ENCODE results near the gene KCNK16.

The KCNK16 gene

DNA sequence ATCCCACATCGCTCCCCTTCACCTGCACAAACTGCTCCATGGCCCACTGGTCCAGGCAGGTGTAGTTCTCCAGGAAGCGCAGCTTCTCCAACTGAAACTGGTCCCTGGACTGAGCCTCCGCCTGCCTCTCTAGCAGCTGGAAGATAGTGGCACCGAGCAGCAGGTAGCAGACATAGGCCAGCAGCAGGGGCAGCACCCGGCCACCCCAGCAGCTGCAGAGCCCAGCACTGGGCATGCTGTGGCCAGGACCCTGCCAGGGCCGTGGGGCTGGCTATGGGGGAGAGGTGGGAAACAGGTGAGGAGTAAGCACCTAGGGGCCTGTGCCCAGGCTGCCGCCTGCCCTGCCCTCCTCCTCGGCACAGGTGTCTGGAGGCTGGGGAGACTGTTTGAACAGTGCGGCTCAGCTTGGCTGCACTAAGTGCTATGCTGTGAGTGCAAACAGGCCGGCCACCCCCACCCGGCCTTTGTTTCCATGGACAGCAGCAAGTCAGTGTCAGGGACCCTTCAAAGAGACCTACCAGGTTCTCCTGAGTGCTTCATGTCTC, at the start of gene KCNK16:
KCNK16 (minus strand) TSS at position 397 of the 545 bp plus-strand sequence; CDS start at position 235, 162 bp downstream.
- no peak for DNase-seq

DNA sequence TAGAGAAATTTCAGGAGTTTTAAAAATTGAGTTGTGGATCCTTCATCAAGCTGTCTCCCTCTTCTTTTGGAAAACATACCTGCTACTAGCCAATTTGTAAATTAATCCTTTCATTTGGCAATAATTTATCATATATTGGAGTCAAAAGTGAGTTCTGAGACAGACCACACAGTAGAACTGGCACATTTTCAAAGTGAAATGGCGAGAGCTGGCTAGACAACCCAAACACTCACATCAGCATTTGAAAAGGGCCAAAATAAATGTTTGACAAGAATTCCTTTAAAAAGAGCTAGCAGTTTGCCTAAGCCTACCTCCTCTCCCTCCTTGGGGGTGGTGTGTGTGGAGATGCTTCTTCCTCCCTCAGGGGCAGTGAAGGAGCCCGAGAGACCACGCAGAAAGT, 47.9 kb upstream of the KCNK16 start:
- DNase-seq: no peak

DNA sequence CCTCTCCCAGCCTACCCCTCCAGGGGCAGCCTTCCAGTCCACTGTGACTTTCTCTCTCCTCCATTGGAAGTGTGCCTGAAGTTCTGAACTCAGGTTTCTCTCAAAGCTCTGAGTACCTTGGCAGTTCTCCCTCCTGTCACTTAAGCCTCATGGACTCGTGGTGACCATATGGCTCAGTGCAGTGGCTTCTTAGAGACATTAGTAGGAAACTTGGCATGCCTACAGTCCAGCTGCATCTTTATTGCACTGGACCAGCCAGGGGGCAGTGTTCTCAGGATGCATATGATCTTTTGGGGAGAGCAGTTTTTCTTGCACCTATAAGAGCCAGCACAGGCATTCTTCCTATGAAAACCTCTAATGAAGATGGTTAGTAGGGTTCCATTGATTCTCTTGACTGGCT, 47.5 kb upstream of the KCNK16 start:
- no peak for DNase-seq

DNA sequence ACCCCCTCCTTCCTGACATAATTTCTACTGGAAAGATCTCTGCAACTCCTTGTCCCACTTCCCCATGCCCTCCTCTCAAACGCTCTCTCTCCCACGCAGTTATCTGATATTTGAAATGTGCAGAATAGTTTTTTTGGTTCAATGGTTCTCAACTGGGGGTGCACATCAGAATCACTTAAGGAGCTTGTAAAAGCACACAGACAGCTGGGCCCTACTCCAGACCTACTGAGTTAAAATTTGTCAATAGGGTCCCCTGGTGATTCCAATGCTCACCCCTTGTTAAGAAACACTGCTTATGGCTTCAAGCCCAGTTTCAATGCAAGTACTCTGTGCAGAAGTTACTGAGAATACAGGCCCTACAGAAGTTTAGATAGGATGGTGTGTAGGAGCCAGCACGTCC, 45.2 kb upstream of the KCNK16 start:
- DNase-seq: no peak

DNA sequence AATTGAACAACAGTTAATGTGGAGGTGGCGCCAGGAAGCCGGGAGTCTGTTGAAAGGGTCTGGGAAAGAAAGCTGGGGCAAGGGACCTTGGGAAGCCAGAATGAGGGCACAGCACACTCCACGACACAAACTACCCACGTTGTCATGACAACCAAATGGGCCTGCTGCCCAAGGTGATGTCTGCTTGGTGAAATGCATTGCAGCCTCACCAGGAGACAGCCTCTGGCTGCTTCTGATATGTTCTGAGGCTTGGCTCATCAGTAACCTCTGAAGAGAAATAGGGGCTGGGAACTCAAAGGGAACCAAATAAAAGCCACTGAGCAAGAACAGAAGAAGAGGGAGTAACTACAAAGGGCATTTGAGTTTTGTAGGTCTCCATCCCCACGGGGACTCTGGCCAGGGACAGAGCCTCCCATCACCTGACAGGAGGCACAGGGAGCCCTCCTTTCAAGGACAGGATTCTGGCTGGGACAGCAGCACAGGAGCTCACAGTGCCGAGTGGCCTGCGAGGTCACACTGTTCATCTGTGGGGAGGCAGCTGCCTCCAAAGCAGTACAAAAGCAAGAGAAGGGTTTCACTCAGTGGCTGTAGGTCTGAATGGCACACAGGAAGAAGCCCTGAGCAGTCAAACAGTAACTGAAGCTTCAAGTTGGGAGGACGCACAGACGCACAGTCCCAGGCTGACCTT, 44.6 kb upstream of the KCNK16 start:
- no peak for DNase-seq

DNA sequence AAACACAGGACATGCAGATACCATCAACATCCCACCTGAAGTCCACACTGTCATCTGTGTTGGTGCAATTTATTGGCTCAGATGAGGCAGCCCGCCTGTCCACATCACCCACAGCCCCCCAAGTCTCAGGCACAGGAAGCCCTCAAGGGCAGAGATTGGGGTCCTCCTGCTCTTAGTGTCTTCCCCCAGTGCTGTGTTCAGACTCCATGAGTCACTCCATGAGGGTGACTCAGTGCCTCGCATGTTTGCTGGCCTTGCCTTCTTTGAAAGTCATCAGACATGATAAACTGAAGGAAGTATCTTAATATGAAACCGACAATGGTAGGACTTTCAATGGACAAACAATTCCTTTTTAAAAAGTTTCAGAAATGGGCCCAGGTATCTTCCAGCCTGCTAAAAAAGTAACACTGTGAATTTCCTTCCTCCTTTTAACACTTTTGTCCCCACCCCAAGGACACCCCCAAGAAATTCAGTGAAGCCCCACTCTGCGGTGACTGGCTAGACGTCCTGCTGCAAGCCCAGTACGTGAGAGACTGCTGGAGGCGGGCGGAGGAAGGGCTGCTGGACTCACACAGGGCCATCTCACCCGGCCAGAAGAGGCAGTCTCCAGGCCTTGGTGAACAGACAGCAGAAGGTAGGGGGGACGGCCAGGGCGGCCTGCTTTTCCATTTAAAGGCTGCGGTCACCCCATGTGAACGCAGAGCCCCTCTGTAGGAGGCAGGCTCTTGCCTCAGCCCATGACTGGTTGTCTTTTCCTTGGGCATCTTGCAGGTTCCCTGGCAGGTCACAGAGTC, 43.0 kb upstream of the KCNK16 start:
- no peak for DNase-seq

DNA sequence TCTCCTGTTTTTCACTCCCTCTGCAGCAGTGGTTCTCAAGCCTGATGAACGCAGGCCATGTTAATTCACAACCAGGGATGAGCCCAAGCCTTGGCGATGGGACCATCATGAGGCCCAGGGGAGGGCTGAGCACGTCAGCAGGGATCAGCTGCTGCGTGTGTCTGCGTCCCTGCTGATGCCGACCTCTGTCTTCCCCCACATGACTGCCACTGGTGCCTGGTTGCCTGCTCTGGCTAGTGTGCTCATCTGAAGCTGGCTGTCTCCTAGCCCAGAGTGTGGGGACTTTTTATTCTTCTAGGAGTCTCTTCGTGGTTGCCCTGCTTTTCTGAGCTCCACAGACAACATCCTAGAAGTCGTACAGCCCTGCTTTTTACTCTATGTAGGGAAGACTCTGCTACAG, 40.8 kb upstream of the KCNK16 start:
- no peak for DNase-seq

DNA sequence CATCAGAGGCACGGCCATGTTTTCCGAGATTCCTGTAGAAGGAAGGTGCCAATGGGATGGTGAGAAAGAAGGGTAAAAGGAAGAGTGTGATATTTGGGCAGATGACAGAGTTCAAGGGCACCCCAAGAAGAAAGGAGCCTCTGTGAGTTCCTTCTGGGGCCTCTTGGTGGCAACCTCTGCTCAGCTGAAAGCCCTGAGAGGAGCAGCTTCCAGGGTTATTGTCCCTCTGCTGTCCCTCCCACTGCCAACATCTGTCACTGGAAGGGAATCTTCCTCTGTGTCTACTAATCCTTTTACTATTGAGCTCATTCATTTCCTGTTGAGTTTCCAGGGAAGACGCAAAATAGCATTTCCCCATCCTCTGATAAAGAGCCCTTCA, 40.0 kb upstream of the KCNK16 start:
- DNase-seq: no peak

DNA sequence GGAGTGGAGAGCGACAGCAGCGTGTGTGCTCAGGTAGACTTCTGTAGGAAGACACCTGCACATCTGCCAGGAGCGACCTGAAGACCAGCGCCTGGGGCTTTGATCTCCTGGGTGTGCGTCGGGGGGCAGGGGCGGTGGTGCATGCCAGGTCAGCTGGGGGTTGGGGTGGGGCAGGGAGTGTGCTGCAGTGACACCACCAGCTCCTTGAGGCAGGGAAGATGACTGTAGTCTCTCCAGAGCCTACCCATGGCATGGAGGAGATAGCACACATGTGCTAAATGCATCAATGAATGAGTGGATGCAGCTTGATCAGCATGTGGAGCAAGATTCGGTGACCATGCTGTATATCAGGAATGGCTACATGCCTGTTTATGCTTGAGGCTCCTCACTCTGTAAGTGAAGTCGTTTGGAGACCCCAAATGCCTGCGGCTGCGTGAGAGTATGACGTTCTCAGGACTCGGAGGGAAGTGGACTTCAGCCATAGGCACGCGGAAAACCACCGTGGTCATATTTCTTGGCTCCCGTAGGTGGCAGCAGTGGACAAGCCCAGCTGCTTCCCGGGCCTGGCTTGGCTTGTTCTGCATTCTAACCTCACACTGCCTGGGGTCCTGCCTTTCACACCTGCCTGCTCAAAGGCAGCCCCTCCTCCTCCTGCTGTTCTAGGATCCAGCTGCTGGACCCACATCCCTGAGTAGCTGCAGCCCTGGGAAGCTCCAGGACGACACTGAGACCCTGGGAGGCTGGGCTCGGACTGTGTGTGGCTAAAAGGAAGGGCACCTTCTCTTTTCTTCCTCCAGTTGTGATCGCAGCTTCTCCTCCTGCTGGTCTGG, 39.4 kb upstream of the KCNK16 start:
- peak; percentile 36 for DNase-seq

DNA sequence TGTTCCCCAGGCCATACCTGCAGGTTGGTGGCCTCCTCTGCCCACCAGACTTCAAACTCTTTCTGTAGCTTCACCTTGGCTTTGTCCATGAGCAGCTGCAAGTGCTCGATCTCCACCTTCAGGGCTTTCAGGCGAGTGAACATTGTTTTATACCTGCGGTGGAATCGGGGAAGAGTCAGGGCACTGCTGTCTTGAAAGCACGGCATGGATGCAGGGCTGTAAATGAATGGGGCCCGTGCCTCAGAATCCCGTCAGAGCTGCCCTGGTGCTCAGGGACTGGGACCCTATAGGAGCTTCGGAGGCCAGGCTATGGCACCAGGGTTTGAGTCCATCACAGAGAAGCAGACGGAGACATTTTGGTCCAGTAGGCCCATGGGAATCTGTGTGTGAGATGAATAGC, 37.9 kb upstream of the KCNK16 start:
- DNase-seq: no peak

DNA sequence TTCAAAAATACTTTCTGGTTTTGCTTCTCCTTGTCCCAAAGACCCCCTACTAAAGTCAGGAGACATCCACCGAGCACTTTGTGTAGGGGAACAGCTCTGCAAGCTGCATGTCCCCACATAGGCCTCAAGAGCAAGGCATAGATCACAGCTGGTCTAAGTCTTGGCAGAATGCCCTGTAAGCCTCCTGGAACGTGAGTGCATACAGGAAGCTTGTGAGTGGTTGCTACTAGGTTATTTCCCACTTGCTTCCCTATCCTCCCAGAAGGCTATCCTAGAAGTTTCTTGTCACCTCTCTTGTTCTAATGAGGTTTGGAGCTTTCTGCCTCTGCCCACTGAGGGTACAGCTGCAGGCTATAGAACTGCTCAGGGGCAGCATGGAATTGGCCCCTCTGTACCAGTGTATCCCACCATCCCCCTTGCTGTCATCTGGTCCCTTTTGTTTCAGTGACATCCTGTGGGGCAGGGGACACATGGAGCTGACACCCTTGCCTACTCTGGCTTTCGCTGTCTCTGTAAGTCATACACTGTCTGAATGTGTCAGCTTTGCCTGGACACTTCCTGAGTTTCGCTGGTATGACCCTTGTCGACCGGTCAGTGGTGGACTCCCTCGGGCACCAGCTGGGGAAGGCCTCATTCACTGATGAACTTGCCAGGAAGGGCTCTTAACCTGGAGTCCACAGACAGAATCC, 35.6 kb upstream of the KCNK16 start:
- DNase-seq: no peak

DNA sequence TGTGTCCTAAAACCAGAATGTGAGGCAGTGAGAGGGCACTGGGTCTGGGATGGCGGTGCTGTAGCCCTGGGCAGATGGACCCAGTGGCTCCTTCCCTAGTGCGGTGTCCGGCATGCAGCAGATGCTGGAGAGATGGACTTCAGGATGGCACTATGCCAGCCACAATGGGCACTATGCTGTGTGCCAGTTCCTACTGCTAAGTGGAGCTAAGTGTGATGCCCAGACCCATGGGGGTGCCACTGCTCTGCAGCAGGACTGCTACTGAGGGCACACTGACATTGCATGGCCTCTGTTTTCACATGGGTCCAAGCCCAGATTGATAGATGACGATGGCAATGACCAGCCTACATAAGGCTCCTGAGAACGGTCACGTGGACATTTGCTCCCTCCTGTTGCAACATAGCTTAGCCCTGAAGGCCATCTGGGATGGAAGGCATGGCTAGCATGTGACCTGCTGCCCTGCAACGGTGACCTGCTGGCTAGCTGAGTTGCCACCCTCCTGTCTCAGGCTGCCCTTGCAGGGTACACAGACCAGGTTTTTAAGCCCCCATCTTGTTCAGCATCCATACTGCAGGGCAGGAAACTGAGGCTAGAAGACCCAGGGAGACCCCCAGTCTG, 31.3 kb upstream of the KCNK16 start:
- DNase-seq: no peak

DNA sequence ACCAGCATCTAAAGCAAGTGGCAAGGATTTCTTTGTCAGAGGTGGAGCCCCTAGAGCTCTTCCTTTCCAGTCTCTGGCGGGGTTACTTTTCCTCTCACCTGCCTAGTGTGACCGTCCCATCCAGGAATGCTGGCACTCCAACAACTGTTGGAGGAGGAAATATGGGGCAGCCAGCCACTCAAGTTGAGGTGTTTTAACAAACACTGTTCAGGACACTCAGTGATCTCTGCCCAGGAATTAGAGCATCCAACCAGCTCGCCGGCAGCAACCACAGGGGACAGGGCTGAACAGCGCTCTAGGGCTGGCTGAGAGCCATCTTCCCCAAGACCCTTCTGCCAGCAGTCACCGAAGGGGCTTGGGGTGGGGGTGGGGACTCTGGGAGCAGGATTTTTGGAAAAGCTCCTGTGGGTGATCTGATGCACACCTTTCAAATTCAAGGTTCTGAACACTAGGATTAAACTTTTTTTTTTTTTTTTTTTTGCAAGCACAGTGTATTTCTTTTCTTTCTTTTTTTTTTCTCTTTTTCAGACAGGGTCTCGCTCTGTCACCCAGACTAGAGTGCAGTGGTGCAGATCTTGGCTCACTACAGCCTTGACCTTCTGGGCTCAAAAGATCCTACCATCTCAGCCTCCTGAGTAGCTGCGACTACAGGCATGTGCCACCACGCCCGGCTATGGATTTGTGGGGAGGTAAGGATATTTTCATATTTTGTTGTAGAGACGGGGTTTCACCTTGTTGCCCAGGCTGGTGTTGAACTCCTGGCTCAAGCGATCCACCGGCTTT, 28.4 kb upstream of the KCNK16 start:
- no peak for DNase-seq

DNA sequence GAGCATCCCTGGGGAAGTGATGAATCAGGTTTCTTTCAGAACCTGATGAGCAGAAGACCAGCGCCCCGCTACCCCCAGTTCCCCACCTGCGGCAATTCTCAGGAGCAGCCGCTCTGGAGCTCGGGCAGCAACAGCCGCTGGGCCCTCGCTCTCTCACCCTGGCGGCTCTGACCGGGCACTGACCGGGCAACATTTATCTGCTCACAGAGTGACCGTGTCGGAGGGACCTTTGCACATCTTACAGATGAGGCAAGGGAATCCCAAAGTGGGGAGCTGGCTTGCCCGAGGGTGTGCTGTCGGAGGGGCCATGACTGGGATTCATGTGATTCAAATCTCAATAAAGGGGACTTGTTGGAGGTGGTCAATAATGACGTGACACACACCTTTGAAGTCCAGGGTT, 26.2 kb upstream of the KCNK16 start:
- DNase-seq: no peak

DNA sequence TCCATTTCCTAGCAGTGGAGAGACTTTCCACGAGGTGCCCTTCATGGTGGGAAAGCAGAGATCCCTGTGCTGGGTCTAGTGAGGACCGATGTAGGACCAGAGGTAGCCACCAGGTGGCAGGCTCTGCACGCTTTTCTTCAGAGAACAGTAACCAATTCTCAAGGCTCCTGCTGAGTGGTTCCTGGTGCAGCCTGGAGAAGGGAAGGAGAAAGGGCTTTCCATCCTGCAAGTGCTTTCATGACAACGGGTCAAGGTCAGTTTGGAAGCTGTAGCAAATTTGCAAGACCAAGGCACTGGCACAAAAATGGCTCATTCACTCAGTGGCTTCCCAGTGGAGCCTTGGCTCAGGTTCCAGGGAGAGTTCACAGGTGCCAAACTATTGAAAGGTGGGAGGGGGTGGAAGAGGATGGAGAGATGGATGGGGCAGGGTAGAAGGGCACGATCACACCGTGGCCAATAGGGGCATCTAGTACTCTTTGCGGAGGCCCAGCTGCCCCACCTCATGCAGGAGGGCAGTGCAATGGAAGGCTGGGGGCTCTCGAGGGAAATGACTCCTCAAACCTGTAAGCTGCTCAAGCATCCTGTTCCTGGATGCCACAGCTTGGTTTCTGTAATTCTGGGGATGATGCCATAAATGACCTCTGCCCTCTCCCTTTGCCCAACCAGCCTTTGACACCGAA, 25.5 kb upstream of the KCNK16 start:
- DNase-seq: peak; percentile 54

DNA sequence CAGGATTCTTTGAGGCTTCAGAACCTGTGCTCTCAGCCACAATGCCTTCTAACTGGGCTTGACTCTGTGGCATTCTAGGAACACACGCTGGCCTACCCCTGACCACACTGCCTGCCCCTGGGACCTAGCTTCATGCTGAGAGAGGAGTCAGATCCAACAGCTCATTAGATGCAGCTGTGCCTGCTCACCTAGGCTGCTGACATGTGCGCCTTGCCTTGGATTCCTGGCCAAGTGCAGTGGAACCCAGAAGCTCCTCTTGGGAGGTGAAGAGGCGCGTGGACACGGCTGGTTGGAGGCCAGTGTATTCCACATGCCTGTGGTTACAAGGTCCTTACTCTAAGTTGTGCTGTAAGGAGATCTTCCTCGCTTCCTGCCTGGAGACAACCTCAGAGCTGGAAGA, 24.7 kb upstream of the KCNK16 start:
- DNase-seq: no peak

DNA sequence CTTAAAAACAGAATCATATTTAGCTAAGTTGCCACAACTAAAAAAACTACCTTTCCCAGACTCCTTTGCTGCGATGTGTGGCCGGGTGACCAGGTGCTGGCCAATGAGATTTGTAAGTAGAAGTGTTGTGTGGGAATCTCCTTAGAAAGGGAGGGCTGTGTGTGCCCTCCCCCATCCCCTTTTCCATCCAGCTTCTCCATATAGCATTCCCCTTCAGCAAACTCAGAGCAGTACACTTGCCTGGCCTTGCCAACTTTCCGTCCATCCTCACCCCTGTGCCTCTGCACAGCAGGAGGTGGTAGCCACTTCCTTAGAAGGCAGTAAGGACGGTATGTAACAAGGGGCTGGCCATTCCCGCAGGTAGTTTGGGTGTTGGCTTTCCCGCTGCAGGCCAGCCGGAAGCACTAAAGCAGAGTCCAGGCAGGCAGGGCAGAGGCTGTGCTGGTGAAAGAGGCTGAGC, 22.3 kb upstream of the KCNK16 start:
- no peak for DNase-seq

DNA sequence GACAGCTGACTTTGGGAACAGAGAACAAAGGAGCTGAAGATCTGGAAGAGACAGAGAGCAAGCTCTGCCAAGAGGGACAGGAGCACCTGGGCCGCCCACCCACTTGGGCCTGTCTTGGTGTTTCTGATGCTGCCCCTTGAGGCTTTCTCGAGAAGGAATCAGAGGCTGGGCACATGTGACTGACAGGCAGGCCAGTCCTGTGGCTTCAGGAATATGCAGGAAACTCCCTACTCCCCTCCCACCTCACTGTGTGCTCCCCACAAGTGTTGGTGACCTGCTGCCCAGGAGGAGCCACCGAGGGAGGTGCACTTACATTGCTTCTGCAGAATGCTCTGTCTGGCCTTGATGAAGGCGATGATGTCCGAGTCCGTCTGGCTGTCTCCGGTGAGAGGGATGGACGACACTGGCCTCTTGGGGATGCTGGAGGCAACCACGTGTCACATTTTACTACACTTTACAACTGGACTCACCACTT, 20.9 kb upstream of the KCNK16 start:
- DNase-seq: no peak

DNA sequence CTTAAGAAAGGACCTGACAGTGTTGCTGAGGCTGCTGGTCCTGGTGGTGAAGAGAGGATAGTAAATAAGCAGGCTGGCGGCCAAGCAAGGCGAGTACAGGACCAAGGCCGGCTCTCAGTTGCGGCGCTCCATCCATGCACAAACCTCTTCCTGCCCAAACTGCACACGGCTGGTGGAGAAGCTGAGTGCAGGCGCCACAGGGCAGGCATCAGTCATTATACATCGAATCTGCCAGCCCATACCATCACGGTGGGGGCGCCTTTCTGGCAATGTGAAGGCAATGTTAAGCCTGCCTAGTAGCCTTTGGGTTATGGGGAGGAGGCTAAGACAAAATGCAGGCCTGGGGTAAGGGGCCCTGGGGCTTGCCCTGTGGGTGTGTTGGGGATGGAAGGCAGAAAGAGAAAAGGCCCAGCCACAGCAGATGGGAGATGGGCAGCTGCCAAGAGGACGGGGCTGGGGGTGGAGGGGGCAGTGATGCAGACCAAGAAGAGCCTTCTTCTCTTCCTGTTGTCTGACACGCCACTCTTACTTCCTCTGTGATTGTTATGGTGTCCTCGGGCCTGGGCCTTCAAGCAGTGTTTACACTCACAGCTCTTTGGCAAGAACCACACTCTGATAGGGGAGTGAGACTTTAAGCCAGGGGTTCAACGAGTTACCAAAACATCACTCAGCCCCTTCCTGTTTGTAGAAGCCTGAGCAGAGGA, 20.3 kb upstream of the KCNK16 start:
- peak; percentile 28 for DNase-seq

DNA sequence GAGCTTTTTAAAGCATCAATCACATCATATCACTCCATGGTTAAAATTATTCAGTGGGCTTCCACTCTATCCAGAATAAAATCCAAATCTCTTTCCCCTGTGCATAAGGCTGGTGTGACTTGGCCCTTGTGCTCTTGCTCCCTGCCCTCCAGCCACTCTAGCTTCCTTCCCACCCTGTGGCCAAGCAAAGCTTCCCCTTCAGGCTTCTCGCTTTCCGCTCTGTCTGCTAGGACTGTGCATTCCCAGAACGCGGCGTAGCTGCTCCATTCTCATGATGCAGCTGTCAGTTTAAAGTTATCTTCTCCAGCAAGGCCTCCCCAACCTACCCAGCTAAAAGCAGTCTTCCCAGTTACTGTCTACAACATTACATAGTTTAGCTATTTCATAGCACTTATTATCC, 19.4 kb upstream of the KCNK16 start:
- DNase-seq: no peak
